HG03103 (cell line): ENCODE results near the gene ACTL10.
"Not testable (repeated sequence)": the region's sequence is repeated elsewhere in the genome, so short reads cannot be mapped to it uniquely, and the experiment has no call there.

Experiments used
- ATAC-seq: cut with Tn5 transposase; IDR thresholded peaks from one replicate; pipeline ENCODE4 v1.9.1; 2021; ENCODE audit warnings: low read depth; ENCODE audit not compliant: unreplicated experiment

Gene ACTL10

DNA sequence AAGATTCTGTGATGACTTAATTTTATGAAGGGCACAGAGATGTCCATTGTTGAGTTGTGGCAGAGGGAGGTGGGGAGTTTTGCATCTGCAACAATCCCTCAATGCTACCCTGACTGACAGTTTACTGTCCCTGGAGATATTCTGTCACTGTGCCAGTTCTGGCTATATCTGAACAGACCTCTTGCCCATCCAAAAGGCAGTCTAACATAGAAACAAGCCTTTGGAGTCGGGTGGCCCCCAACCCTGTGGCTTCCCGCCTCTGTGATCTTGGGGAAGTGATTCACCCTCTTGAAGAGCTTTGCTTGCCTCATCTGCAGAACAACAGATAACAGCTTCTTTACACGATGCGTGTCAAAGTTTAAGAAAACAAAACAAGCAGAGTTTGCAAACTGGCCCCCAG lies 23.2 kb downstream of the ACTL10 start:
- no peak for ATAC-seq

DNA sequence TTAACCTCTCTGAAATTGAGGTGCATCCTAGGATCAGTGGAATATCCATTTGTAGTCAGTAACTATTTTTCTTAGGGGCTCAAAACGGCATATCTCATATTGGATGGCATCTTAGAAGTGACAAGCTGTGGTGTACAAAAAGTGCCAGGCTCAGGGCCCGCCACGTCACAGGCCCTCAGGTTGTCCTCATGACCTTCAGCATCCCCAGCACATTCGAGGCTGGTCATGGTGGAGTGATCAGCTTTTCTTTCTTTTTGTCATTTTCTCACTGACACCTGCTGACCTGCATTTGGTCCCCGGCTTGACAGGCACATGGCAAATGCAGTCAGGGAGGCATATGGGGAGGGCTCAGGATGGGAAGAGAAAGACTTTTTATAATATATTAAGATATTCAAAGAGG lies 26.5 kb downstream of the ACTL10 start:
- ATAC-seq: no peak

DNA sequence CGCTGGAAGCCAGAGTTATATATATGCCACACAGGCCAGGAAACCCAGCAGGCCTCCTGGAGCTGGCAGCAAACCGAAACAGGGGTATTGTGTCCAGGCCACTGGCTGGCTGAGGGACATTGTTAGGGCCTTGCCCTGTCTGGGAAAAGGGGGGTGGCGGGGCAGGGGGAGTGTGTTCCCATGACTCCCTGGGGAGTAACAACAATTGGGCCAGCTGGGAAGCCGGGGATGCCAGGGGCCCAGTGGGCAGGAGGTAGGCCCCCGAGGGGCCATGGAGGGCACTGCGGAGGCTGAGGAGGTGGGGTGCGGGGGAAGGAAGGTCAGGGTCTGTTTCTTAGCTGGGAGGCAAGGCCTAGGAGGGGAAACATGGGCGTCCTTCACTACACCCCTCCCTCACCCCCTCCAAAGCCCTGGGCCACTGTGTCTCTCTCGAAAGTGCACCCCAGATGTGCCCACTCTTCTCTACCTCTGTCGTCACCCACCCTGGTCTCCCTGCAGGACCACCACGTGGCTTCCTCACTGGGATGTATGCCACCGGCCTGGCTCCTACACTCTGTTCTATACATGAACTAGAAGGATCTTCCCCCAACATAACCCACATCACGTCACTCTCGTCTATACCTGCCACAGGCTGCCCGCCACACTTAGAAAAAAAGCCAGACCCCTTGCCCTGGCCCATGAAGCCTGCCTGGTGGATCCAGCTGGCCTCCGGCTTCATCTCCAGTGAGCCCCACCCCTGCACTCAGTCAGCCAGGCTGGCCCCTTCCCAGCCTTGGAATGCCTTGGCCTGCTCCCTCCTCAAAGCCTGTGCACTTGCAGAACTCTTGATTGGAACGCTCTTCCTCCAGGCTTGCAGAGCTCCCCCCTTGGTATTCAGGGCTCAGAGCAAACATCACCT lies 27.2 kb downstream of the ACTL10 start:
- ATAC-seq: no peak

DNA sequence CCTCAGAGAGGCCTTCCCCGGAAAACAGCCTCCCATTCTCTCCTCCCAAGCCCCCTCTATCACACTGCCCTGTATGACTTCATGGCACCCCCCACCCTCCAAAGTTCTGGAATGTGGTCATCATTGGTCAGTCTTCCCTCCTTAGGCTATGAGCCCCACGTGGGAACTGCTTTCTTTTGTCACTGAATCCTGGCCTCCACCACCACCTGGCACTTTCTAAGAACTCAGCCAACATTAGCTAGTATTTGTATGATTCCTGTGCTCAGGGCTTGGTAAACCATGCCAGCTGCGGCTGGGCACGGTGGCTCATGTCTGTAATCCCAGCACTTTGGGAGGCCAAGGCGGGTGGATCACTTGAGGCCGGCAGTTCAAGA lies 27.9 kb downstream of the ACTL10 start:
- no peak for ATAC-seq

DNA sequence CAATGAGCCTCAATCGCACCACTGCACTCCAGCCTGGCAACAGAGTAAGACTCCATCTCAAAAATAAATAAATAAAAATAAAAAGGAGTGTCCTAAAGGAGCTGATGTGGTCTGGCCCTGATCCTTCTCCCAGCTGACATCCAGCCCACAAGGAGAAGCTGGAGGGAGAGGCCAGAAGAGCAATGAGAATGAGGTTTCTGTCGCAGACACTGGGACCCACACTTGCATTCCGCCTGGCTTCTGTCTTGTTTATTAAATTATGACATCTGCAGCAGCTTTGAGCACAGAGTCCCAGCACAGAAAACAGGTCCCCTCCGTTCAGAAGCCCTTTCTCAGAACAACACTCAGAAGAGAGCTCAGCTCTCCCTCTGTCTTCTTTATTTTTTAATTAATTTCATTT lies 29.7 kb downstream of the ACTL10 start:
- no peak for ATAC-seq

DNA sequence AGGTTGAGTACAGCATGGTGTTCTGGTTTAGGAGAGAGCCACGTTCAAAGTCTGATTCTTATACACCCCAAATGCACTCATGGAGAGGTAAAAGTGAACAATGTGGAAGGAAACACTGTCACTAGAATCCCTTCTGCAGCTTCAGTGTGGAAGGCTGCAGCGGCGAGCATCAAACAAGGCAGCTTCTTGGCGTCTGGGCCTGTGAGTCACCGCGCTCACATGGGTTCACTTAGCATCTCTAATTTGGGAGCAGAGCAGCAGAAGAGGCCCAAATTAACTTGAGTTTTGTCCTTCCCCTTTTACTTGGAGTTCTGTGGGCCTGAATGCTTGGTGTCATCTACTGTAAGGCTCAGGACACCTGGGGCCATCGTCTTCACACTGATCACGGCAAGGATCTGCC lies 30.4 kb downstream of the ACTL10 start:
- ATAC-seq: no peak

DNA sequence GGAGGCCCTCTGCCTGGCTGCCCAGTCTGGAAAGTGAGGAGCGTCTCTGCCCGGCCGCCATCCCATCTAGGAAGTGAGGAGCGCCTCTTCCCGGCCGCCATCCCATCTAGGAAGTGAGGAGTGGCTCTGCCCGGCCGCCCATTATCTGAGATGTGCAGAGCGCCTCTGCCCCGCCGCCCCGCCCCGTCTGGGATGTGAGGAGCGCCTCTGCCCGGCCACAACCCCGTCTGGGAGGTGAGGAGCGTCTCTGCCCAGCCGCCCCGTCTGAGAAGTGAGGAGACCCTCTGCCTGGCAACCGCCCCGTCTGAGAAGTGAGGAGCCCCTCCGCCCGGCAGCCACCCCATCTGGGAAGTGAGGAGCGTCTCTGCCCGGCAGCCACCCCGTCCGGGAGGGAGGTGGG lies 32.2 kb downstream of the ACTL10 start:
- ATAC-seq: not testable (repeated sequence)

DNA sequence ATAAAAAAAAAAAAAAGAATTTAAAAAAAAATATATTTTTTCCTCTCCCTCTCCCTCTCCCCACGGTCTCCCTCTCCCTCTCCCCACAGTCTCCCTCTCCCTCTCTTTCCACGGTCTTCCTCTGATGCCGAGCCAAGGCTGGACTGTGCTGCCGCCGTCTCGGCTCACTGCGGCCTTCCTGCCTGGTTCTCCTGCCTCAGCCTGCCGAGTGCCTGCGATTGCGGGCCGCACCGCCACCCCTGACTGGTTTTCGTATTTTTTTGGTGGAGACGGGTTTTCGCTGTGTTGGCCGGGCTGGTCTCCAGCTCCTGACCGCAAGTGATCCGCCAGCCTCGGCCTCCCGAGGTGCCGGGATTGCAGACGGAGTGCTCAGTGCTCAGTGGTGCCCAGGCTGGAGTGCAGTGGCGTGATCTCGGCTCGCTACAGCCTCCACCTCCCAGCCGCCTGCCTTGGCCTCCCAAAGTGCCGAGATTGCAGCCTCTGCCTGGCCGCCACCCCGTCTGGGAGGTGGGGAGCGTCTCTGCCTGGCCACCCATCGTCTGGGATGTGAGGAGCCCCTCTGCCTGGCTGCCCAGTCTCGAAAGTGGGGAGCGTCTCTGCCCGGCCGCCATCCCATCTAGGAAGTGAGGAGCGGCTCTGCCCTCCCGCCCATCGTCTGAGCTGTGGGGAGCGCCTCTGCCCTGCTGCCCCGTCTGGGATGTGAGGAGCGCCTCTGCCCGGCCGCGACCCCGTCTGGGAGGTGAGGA lies 34.1 kb downstream of the ACTL10 start:
- not testable (repeated sequence) for ATAC-seq

DNA sequence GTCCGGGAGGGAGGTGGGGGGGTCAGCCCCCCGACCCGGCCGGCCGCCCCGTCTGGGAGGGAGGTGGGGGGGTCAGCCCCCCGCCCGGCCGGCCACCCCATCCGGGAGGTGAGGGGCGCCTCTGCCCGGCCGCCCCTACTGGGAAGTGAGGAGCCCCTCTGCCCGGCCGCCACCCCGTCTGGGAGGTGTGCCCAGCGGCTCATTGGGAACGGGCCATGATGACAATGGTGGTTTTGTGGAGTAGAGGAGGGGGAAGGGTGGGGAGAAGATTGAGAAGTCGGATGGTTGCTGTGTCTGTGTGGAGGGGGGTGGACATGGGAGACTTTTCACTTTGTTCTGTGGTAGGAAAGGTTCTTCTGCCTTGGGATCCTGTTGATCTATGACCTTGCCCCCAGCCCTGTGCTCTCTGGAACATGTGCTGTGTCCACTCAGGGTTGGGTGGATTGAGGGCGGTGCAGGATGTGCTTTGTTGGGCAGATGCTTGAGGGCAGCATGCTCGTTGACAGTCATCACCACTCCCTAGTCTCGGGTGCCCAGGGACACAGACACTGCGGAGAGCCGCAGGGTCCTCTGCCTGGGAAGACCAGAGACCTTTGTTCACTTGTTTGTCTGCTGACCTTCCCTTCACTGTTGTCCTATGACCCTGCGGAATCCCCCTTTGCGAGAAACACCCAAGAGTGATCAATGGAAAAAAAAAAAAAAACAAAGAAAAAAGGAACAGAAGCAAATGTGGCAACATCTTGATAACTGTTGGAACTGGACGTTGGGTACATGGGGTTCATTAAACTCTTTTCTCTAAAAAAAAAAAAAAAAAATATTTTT lies 35.1 kb downstream of the ACTL10 start:
- no peak for ATAC-seq

DNA sequence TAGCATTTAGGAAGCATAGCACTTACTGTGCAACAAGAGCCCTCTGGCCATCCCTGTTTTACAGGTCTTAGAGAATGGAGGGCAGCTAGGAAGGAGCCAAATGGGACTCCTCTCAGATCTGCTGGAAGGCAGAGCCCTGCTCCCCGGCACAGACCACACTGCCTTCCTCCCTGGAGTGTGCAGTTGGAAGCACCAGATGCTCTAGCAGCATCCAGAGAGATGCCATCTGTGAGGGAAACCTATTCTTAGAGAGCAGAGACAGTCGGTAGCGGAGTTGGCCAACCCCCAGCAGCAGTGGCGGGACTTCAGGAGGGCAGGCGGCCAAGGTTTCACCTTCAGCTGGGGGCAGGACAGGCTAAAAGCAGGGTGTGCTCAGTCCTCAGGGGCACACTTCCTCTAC lies 36.1 kb downstream of the ACTL10 start:
- ATAC-seq: no peak

DNA sequence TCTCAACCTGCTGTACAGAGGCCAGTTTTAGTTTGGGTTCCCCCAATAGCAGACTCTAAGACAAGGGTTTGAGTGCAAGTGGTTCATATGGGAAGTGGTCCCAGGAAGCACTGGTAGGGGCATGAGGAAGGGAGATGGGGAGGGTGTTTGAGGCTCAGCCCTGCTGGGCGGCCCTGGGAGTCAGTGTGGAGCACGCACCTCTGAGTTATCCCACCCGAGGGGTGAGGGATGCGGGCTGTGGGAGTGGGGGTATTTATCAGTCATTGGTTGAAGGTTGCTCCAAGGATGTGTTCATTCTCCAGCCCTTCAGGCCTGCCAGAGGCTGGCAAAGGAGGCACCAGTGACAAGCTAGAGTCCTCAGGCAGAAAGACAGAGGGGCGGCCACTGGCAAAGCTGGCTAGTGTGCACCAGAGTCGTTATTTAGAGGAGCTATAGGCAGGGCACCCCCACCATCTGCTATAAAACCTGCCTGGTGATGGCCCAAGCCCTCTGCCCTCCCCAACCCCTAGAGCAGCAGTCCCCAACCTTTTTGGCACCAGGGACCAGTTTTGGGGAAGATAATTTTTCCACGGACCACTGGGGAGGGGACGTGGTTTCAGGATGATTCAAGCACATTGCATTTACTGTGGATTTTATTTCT lies 36.9 kb downstream of the ACTL10 start:
- ATAC-seq: no peak

DNA sequence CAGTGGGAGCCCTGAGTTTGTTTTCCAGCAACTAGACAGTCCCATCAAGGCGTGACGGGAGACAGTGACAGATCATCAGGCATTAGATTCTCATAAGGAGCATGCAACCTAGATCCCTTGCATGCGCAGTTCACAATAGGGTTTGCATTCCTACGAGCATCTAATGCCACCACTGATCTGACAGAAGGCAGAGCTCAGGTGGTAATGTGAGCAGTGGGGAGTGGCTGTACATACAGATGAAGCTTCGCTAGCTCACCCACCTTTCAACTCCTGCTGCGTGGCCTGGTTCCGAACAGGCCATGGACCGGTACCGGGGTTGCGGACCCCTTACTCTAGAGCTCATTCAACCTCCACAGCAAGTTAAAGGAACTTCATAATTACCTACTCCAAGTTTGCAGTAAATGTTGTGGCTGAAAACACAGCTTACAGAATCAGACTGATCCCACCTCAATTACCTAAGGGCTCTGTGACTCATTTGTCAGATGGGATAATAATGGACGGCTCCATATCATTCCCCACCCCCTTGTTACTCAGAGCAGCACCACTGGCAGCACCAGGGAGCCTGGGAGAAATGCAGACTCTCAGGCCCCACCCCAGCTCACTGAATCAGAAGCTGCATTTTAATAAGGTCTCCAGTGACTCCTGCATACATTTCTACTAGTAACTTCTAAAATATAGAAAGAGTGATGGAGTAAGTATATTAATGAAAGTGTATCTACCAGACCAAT lies 37.6 kb downstream of the ACTL10 start:
- no peak for ATAC-seq

DNA sequence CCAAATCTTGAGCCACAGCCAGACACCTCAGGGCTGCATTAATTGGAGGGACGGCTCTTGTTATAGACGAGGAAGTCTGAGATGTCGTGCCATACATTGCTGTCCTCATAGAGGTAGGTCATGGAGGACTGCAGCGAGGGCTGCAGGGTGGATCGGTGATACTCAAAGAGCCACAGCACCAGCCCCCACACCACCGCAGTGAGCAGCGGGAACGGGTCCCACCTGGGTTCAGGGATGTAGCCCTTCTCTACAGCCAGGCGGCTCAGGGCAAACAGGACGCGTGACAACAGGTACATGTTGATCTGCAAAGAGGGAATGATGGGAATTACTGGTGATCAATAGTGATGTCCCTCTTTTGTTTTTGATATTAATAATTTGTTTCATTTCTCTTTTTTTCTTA lies 40.9 kb downstream of the ACTL10 start:
- no peak for ATAC-seq

DNA sequence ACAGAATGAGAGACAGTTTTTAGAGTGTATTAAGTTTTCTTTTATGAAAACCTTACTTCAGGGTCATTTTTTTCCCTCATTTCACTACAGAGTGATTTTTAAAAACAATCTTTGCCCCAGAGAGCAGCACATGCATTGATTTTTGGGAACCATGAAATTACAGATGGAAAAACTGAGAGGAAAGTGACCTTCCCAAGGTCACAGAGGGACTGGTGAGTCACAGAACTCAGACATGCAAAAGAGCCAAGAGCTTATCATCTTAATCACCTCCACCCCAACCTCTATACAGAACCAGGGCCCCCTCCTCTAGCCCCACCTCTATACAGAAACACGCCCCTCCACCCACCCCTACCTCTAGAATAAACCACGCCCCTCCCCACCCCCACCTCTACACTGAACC lies 42.7 kb downstream of the ACTL10 start:
- ATAC-seq: no peak

DNA sequence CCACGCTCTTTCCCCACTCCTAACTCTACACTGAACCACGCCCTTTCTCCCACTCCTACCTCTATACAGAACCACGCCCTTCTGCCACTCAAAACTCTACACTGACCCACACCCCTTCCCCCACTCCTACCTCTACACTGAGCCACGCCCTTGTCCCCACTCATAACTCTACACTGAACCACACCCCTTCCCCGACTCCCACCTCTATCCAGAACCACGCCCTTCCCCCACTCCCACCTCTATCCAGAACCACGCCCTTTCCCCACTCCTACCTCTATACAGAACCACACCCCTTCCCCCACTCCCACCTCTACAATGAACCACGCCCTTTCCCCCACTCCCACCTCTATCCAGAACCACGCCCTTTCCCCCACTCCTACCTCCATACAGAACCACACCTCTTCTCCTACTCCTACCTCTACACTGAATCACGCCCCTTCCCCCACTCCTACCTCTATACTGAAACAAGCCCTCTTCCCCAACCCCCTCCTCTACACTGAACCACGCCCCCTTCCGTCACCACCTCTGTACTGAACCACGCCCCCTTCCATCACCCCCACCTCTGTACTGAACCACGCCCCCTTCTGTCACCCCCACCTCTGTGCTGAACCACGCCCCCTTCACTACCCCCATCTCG lies 43.3 kb downstream of the ACTL10 start:
- ATAC-seq: no peak

DNA sequence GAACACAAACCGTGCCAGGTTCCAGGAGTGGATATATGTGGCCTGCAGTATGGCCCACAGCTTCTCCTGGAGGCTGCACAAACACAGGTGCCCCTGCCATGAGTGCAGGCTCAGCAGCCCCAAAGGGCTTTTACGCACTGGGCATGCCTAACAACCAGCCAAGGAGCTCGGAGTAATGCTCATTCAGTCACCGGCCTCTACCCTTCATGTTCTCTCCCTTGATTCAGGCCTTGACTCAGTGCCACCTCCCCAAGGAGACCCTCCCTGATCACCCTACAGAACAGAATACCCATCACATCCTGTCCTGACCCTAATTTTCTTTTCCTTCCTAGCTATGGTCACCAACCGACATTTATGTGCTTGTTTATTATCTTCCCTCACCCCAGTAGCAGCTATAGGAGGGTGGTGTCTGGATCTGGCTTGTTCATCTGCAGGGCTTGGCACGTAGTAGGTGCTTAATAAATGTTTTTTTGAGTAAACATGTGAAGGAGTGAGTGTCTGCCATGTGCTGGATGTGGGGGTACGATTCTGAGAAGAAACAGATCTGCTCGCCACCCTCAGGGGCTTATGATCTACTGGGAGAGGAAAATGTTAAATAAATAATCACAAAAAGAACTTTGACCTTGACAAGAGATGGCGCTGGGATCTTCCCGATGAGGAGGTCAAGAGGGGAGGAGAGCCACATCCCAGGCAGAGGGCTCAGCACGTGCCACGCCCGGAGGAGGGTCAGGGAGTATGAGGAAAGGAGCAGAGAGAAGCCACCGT lies 44.1 kb downstream of the ACTL10 start:
- ATAC-seq: no peak

DNA sequence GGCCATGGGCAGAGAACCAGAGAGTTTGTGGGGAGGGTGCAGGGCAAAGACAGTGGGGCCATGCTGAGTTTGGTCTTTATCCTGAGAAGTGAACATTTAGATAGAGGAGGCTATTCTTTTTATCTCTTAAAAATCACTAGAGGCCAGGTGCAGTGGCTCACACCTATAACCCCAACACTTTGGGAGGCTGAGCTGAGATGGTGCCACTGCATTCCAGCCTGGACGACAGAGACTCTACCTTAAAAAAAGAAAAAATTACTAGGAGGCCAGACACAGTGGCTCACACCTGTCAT lies 44.6 kb downstream of the ACTL10 start:
- ATAC-seq: no peak

DNA sequence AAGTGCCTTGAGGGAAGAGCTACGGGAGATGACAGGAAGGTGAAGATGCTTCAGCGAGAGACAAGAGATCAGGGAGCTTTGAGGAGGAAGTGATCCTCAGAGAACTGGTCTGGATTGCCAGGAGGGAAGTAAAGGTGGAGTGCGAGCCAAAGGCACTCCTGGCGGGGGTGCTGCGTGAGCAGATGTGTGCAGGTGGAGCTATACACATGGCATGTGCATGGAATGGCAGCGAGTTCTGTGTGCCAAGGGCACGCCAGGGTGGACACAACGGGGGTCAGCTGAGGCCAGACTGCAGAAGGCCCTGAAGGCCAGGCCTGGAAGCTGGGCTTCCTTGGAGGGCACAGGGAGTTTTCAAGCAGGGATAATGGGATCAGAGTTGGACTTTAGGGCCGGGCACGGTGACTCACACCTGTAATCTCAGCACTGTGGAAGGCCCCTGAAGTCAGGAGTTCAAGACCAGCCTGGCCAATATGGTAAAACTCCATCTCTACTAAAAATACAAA lies 47.2 kb downstream of the ACTL10 start:
- no peak for ATAC-seq

DNA sequence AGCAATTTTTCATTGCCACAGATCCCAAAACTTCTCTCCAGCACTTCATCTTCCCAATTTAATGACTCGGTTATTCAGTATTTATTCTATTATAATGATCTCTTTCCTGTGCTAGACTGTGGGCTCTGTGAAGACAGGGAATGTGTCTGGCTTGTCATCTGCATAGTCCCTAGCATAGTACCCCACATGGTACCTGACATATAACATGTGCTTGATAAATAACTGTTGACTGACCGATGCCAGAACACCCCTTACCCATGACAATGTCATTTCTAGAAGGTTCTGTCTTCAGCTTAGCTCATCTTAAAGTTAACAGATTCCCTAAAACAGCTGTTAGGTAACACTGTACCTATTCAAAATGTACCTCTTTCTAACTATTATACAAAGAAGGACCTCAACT lies 49.8 kb downstream of the ACTL10 start:
- ATAC-seq: no peak
